ENCODE data around the gene ARL6IP4.

GRCh38 chr12:122946690-122947341, 33.7 kb upstream of the ARL6IP4 start:
- TF ChIP-seq, protein P1, sequence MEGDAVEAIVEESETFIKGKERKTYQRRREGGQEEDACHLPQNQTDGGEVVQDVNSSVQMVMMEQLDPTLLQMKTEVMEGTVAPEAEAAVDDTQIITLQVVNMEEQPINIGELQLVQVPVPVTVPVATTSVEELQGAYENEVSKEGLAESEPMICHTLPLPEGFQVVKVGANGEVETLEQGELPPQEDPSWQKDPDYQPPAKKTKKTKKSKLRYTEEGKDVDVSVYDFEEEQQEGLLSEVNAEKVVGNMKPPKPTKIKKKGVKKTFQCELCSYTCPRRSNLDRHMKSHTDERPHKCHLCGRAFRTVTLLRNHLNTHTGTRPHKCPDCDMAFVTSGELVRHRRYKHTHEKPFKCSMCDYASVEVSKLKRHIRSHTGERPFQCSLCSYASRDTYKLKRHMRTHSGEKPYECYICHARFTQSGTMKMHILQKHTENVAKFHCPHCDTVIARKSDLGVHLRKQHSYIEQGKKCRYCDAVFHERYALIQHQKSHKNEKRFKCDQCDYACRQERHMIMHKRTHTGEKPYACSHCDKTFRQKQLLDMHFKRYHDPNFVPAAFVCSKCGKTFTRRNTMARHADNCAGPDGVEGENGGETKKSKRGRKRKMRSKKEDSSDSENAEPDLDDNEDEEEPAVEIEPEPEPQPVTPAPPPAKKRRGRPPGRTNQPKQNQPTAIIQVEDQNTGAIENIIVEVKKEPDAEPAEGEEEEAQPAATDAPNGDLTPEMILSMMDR (IDR thresholded peaks at IDR 0.05; ENCODE audit: insufficient read depth, low read length, poor library complexity, severe bottlenecking) = no peak
- no peak for TF ChIP-seq EZH2phosphoT487 (conservative IDR thresholded peaks at IDR 0.05; ENCODE audit: low read length)
